ENCODE data around the gene PROK2.

DNA sequence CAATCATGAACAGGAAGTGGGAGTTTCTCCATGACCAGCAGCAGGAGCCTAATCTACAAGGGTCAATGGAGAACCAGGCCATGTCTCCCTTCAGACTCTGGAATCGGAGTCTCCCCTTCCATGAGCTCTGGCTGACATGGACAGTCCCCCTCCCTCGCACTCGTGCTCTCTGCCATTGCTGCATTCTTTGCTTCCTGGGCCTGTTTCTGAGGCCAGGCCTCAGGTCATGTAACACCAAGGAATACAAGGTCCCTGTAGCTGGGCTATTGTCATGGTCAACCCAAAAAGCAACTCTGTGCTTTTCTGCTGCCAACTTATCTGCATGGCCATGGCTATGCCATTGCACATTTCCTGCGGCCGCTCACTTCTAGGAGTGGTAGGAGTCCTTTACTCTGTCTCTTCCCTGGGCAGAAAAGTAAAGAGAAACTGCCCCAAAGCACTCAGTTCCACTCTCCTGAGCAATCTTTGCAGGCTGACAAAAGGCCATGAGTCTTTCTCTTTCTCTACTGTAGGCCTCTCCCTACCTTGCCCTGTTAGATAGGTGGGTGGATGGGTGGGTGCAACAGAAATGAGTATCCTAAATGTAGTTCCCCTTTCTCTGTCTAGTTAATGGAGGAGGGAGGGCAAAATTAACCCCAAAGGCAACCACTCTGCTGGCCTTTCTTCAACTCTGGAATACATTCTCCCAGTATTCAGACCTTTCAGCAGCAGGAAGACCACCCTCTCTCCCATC lies 40.8 kb upstream of the PROK2 start:
- TF ChIP-seq, protein P1, sequence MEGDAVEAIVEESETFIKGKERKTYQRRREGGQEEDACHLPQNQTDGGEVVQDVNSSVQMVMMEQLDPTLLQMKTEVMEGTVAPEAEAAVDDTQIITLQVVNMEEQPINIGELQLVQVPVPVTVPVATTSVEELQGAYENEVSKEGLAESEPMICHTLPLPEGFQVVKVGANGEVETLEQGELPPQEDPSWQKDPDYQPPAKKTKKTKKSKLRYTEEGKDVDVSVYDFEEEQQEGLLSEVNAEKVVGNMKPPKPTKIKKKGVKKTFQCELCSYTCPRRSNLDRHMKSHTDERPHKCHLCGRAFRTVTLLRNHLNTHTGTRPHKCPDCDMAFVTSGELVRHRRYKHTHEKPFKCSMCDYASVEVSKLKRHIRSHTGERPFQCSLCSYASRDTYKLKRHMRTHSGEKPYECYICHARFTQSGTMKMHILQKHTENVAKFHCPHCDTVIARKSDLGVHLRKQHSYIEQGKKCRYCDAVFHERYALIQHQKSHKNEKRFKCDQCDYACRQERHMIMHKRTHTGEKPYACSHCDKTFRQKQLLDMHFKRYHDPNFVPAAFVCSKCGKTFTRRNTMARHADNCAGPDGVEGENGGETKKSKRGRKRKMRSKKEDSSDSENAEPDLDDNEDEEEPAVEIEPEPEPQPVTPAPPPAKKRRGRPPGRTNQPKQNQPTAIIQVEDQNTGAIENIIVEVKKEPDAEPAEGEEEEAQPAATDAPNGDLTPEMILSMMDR (IDR thresholded peaks at IDR 0.05; ENCODE audit: insufficient read depth, low read depth, low read length) = no peak
- no peak for TF ChIP-seq EZH2 (IDR thresholded peaks at IDR 0.05; ENCODE audit: insufficient read depth, low read length)

Data from astrocyte (in vitro differentiated cells and primary cell).